ENCODE measurements around the gene SRP9.

The SRP9 gene

DNA sequence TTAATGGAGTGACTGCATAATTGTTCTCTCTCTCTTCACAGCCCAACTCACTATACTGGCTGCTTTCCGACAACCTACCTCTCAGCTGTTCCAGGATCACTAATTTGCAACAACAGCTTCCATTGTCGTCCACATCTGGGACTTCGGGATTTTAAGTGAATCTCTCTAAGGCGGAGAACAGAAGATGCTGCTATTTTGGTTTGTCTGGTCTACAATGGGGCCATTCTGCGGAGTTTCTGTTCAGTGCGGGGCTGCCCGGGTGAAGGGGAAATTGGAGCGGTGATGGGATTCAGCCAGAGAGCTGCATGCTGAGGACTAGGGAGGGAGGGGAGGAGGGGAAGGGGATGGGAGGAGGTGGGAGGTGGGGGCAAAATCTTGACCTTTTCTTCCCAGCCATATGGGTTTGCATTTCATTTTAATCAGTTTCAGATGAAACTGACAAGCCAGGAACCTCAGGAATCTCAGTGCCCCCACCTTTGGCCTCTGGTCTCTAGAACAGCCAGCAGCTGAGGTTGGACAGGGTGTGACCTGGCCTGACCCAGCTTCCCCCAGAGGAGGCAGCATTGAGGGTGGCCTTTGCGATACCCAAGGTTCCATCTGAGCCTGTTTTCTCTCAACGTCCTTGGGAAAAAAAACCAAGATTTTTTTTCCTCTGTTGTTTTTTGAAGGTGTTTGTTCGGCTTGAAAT lies 6.9 kb upstream of the SRP9 start:
- no peak overlapping the region for H3K4me3 ChIP-seq (ENCODE audit: low read depth, low read length)
- H3K27ac ChIP-seq: no peak overlapping the region
- no peaks in the 10 kb centered on the region for H3K9me3 ChIP-seq (ENCODE audit: control insufficient read depth, low read length)
- H2AFZ ChIP-seq: peak overlapping the region; percentile 28
- TF ChIP-seq, protein P1, sequence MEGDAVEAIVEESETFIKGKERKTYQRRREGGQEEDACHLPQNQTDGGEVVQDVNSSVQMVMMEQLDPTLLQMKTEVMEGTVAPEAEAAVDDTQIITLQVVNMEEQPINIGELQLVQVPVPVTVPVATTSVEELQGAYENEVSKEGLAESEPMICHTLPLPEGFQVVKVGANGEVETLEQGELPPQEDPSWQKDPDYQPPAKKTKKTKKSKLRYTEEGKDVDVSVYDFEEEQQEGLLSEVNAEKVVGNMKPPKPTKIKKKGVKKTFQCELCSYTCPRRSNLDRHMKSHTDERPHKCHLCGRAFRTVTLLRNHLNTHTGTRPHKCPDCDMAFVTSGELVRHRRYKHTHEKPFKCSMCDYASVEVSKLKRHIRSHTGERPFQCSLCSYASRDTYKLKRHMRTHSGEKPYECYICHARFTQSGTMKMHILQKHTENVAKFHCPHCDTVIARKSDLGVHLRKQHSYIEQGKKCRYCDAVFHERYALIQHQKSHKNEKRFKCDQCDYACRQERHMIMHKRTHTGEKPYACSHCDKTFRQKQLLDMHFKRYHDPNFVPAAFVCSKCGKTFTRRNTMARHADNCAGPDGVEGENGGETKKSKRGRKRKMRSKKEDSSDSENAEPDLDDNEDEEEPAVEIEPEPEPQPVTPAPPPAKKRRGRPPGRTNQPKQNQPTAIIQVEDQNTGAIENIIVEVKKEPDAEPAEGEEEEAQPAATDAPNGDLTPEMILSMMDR (IDR thresholded peaks at IDR 0.05): peak; percentile 5
- H3K79me2 ChIP-seq: no peaks in the 10 kb centered on the region
- no peaks in the 10 kb centered on the region for H3K27me3 ChIP-seq (ENCODE audit: control insufficient read depth, insufficient read depth, low read length)
- H3K36me3 ChIP-seq (ENCODE audit: control insufficient read depth, insufficient read depth, low read length): no peaks in the 10 kb centered on the region
- no peak overlapping the region for H3K9ac ChIP-seq
- H3K4me1 ChIP-seq: peaks cover 30% of the 10 kb centered on the region
- no peak overlapping the region for H3K4me2 ChIP-seq (ENCODE audit: low read length)

DNA sequence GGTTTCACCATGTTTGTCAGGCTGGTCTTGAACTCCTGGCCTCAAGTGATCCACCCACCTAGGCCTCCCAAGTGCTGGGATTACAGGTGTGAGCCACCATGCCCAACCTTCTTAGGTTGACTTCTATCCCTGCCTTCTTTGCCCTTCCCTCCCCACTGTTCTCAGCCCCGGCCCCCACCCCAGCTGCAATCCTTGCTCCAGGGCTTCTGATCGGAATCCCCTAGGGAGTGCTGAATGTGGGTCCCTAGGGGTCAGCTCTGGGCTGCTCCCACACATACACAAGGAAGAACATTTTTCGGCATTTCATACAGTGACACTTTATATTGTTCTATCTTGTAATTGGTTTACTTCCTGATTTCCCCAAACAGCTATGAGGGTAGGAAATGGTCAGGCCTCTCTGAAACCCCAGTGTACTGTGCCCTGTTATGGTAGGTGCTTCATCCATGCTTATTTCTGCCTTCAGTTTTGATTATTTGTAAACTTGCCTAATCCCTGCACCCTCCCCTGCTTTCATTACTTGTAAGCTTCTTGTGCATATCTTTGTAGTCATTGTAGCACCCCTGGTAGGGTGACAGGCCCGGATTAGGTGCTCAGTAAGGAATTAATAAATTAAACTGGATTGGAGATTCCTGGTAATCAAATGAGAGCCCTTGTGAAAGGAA lies 5.8 kb upstream of the SRP9 start:
- Histone ChIP-seq H3K4me1 (peaks cover 30% of the 10 kb centered on the region), H3K27ac (peak overlapping the region; percentile 24), H3K9ac (no peak overlapping the region)

DNA sequence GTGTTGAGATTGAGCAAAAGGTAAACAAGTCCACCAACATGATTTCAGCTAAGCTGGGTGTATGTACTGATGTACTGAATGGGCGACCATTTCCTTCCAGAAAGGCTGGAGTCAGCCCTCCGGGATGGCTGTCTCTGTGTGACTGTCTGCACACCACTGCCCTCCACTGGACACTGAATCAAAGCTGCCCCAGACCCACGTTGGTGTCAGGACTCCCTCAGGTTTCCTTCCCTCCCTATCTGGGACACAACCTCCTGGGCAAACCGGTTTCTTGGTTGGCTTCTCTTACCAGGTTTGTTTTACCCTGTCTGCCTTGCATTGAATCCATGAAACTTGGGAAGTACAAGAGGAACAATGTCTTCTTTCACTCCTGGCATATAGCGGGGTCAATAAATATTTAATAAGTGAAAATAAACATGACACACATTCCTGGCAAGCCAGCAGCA lies 5.3 kb upstream of the SRP9 start:
- peaks cover 27% of the 10 kb centered on the region for H3K4me1 ChIP-seq
- no peaks in the 10 kb centered on the region for H3K9me3 ChIP-seq (ENCODE audit: control insufficient read depth, low read length)
- peak overlapping the region; percentile 69 for H2AFZ ChIP-seq
- no peak overlapping the region for H3K4me3 ChIP-seq (ENCODE audit: low read depth, low read length)
- no peaks in the 10 kb centered on the region for H3K27me3 ChIP-seq (ENCODE audit: control insufficient read depth, insufficient read depth, low read length)
- H3K9ac ChIP-seq: no peak overlapping the region
- no peak overlapping the region for H3K4me2 ChIP-seq (ENCODE audit: low read length)
- H3K36me3 ChIP-seq (ENCODE audit: control insufficient read depth, insufficient read depth, low read length): no peaks in the 10 kb centered on the region
- TF ChIP-seq, protein P1 (IDR thresholded peaks at IDR 0.05): peak; percentile 68
- peak overlapping the region; percentile 24 for H3K27ac ChIP-seq
- no peaks in the 10 kb centered on the region for H3K79me2 ChIP-seq

More for the DNA sequence above, 5.8 kb upstream of the SRP9 start:
- Histone ChIP-seq H3K27me3 (ENCODE audit: control insufficient read depth, insufficient read depth, low read length) (no peaks in the 10 kb centered on the region), H3K4me2 (ENCODE audit: low read length) (no peak overlapping the region), H2AFZ (peak overlapping the region; percentile 69), H3K36me3 (ENCODE audit: control insufficient read depth, insufficient read depth, low read length) (no peaks in the 10 kb centered on the region), H3K9me3 (ENCODE audit: control insufficient read depth, low read length) (no peaks in the 10 kb centered on the region), H3K4me3 (ENCODE audit: low read depth, low read length) (no peak overlapping the region), H3K79me2 (no peaks in the 10 kb centered on the region)
- TF ChIP-seq, protein P1 (IDR thresholded peaks at IDR 0.05): no peak

GRCh38 chr1:225772848-225773247 lies 4.8 kb upstream of the SRP9 start:
- no peak overlapping the region for H3K27ac ChIP-seq
- TF ChIP-seq, protein P1 (IDR thresholded peaks at IDR 0.05): no peak
- peaks cover 26% of the 10 kb centered on the region for H3K4me1 ChIP-seq
- no peak overlapping the region for H3K4me2 ChIP-seq (ENCODE audit: low read length)
- H3K79me2 ChIP-seq: no peaks in the 10 kb centered on the region
- no peaks in the 10 kb centered on the region for H3K27me3 ChIP-seq (ENCODE audit: control insufficient read depth, insufficient read depth, low read length)
- H3K9ac ChIP-seq: no peak overlapping the region
- H3K4me3 ChIP-seq (ENCODE audit: low read depth, low read length): no peak overlapping the region
- peak overlapping the region; percentile 69 for H2AFZ ChIP-seq
- no peaks in the 10 kb centered on the region for H3K36me3 ChIP-seq (ENCODE audit: control insufficient read depth, insufficient read depth, low read length)
- no peaks in the 10 kb centered on the region for H3K9me3 ChIP-seq (ENCODE audit: control insufficient read depth, low read length)

Data from parathyroid adenoma (tissue), 2 donors.